IMR-90 (cell line): ENCODE measurements around the gene CNPY1. TPM values are rescaled to one million over a fixed set of nuclear protein-coding genes. Genes with fewer than 3 reads are reported as not detected.

Experiments
- ATAC-seq: fragments of 200-7000 bp; cut with Tn5 transposase; 2 replicates; pipeline ENCODE4 v1.9.1; 2020; ENCODE audit warnings: low read depth, mild to moderate bottlenecking, moderate library complexity
- BruUV-seq: library from RNA; stranded (reverse); fragments of 400-500 nt; replicated peaks from 2 replicates; lab custom pipeline; 2021; lab: Mats Ljungman, UMichigan
- CTCF ChIA-PET: fragments of 300-600 bp; formaldehyde crosslinking; extraction: SDS; loops from one replicate; lab custom pipeline; 2021; ENCODE audit warnings: antibody characterized with exemption; lab: Yijun Ruan, JAX
- POLR2A ChIA-PET: fragments of 300-600 bp; sonication (Branson Sonifier 250); formaldehyde crosslinking; loops from one replicate; lab custom pipeline; 2022; ENCODE audit warnings: antibody characterized with exemption; ENCODE audit not compliant: unreplicated experiment; lab: Charles Lee
- DNase-seq: peaks from one replicate; pipeline ENCODE4 v3.0.0; 2013
- H2AFZ ChIP-seq: replicated peaks from 2 replicates; pipeline ENCODE3; 2013; ENCODE audit warnings: low read length, mild to moderate bottlenecking; ENCODE audit not compliant: poor library complexity
- H2AK5ac ChIP-seq: 2 replicates; pipeline ENCODE4 v1.6.1; 2013; ENCODE audit warnings: low read depth, low read length, inconsistent platforms
- H2AK9ac ChIP-seq: replicated peaks from 2 replicates; pipeline ENCODE3; 2013; ENCODE audit warnings: mild to moderate bottlenecking, low read depth, low read length, moderate library complexity; ENCODE audit not compliant: poor library complexity
- H2BK120ac ChIP-seq: 2 replicates; pipeline ENCODE4 v1.6.1; 2013; ENCODE audit warnings: low read depth, low read length, inconsistent platforms
- H2BK15ac ChIP-seq: 3 replicates; pipeline ENCODE4 v1.6.1; 2013; ENCODE audit warnings: low read depth, low read length, inconsistent platforms
- H2BK20ac ChIP-seq: 2 replicates; pipeline ENCODE4 v1.6.1; 2013; ENCODE audit warnings: low read depth, mild to moderate bottlenecking, inconsistent platforms, low read length, moderate library complexity
- H2BK5ac ChIP-seq: 2 replicates; pipeline ENCODE4 v1.6.1; 2013; ENCODE audit warnings: mild to moderate bottlenecking, low read depth, low read length, inconsistent platforms; ENCODE audit not compliant: poor library complexity, severe bottlenecking
- H3K14ac ChIP-seq: replicated peaks from 2 replicates; pipeline ENCODE4 v1.6.1; 2013; ENCODE audit warnings: low read depth, low read length, inconsistent platforms
- H3K18ac ChIP-seq: 2 replicates; pipeline ENCODE4 v1.6.1; 2013; ENCODE audit warnings: low read depth, low read length, control low read depth
- H3K23ac ChIP-seq: 2 replicates; pipeline ENCODE4 v1.6.1; 2013; ENCODE audit warnings: low read depth, low read length, inconsistent platforms
- H3K27ac ChIP-seq: 2 replicates; pipeline ENCODE4 v1.5.1; 2013; ENCODE audit warnings: mild to moderate bottlenecking, control low read depth, low read length; ENCODE audit not compliant: insufficient read depth
- H3K27me3 ChIP-seq: 2 replicates; pipeline ENCODE4 v1.6.1; 2013; ENCODE audit warnings: low read length; ENCODE audit not compliant: control insufficient read depth, insufficient read depth
- H3K36me3 ChIP-seq: 2 replicates; pipeline ENCODE4 v1.6.1; 2013; ENCODE audit warnings: low read length, mixed read lengths; ENCODE audit not compliant: control insufficient read depth, insufficient read depth
- H3K4ac ChIP-seq: 2 replicates; pipeline ENCODE4 v1.6.1; 2013; ENCODE audit warnings: low read depth, low read length, inconsistent platforms
- H3K4me1 ChIP-seq: 2 replicates; pipeline ENCODE4 v1.6.1; 2013; ENCODE audit warnings: low read length, mixed read lengths; ENCODE audit not compliant: control insufficient read depth, insufficient read depth
- H3K4me2 ChIP-seq: 2 replicates; pipeline ENCODE4 v1.6.1; 2013; ENCODE audit warnings: low read depth, mild to moderate bottlenecking, control low read depth, low read length, moderate library complexity
- H3K4me3 ChIP-seq: 2 replicates; pipeline ENCODE4 v1.5.1; 2013; ENCODE audit warnings: low read depth, mild to moderate bottlenecking, control low read depth, low read length, moderate library complexity; ENCODE audit not compliant: insufficient read depth
- H3K56ac ChIP-seq: 2 replicates; pipeline ENCODE4 v1.6.1; 2013; ENCODE audit warnings: low read length, inconsistent platforms; ENCODE audit not compliant: insufficient read depth; ENCODE audit errors: extremely low read depth
- H3K79me1 ChIP-seq, 2 experiments: 2 replicates each; pipeline ENCODE4 v1.6.1; 2013; ENCODE audit warnings: low read length in 2 of 2, inconsistent platforms in 1 of 2, low read depth in 1 of 2
- H3K9ac ChIP-seq: 2 replicates; pipeline ENCODE4 v1.6.1; 2013; ENCODE audit warnings: low read depth, low read length, control low read depth
- H3K9me1 ChIP-seq: 2 replicates; pipeline ENCODE4 v1.6.1; 2013; ENCODE audit warnings: low read length, inconsistent platforms; ENCODE audit not compliant: insufficient read depth
- H3K9me3 ChIP-seq: 2 replicates; pipeline ENCODE4 v1.6.1; 2013; ENCODE audit warnings: low read length; ENCODE audit not compliant: control insufficient read depth, insufficient read depth
- H4K20me1 ChIP-seq: 2 replicates; pipeline ENCODE4 v1.6.1; 2013; ENCODE audit warnings: low read length, inconsistent platforms; ENCODE audit not compliant: insufficient read depth
- H4K5ac ChIP-seq: 2 replicates; pipeline ENCODE4 v1.6.1; 2013; ENCODE audit warnings: mild to moderate bottlenecking, low read depth, low read length, control low read depth
- H4K8ac ChIP-seq, 2 experiments: 2 replicates each; pipeline ENCODE4 v1.6.1; 2013; ENCODE audit warnings: low read depth in 2 of 2, low read length in 2 of 2, control low read depth in 1 of 2, inconsistent platforms in 1 of 2
- H4K91ac ChIP-seq: 2 replicates; pipeline ENCODE4 v1.6.1; 2013; ENCODE audit warnings: low read depth, low read length, inconsistent platforms; ENCODE audit not compliant: insufficient read depth
- BHLHE40 ChIP-seq: fragments of 150-350 bp; IDR thresholded peaks from 2 replicates; pipeline ENCODE4 v1.6.1; 2016; ENCODE audit warnings: mild to moderate bottlenecking, low read depth, low read length
- CEBPB ChIP-seq: IDR thresholded peaks from 2 replicates; pipeline ENCODE4 v1.6.1; 2012; ENCODE audit warnings: low read depth, low read length, improper control_type of control experiment
- CHD1 ChIP-seq: IDR thresholded peaks from 2 replicates; pipeline ENCODE4 v1.6.1; 2012; ENCODE audit warnings: low read depth, low read length, improper control_type of control experiment
- FOS ChIP-seq: fragments of 150-350 bp; IDR thresholded peaks from 2 replicates; pipeline ENCODE4 v1.6.1; 2016; ENCODE audit warnings: low read depth, low read length
- MAFK ChIP-seq: IDR thresholded peaks from 2 replicates; pipeline ENCODE4 v1.6.1; 2012; ENCODE audit warnings: low read depth, low read length, improper control_type of control experiment
- MAZ ChIP-seq: IDR thresholded peaks from 2 replicates; pipeline ENCODE4 v1.6.1; 2012; ENCODE audit warnings: low read depth, mild to moderate bottlenecking, low read length, improper control_type of control experiment, moderate library complexity, borderline replicate concordance
- MXI1 ChIP-seq: IDR thresholded peaks from 2 replicates; pipeline ENCODE4 v1.6.1; 2012; ENCODE audit warnings: low read depth, mild to moderate bottlenecking, low read length, moderate library complexity, borderline replicate concordance
- NFE2L2 ChIP-seq: fragments of 150-350 bp; IDR thresholded peaks from 2 replicates; pipeline ENCODE4 v1.6.1; 2016; ENCODE audit warnings: low read depth, mild to moderate bottlenecking, low read length
- POLR2A ChIP-seq: IDR thresholded peaks from 2 replicates; pipeline ENCODE4 v1.6.1; 2012; ENCODE audit warnings: mild to moderate bottlenecking, low read depth, low read length
- RAD21 ChIP-seq: IDR thresholded peaks from 2 replicates; pipeline ENCODE4 v1.6.1; 2012; ENCODE audit warnings: low read length, improper control_type of control experiment
- RCOR1 ChIP-seq: IDR thresholded peaks from 2 replicates; pipeline ENCODE4 v1.6.1; 2012; ENCODE audit warnings: mild to moderate bottlenecking, low read length, improper control_type of control experiment; ENCODE audit not compliant: insufficient replicate concordance
- RFX5 ChIP-seq: IDR thresholded peaks from 2 replicates; pipeline ENCODE4 v1.8.0; 2012; ENCODE audit warnings: low read depth, mild to moderate bottlenecking, low read length, moderate library complexity
- SMC3 ChIP-seq: fragments of 150-350 bp; IDR thresholded peaks from 2 replicates; pipeline ENCODE4 v1.6.1; 2016; ENCODE audit warnings: low read depth, mild to moderate bottlenecking, antibody characterized with exemption, low read length, moderate library complexity
- WGBS, 2 experiments: methylation state at CpG; one replicate each; pipeline versions ENCODE4 v1.1.5 to v1.1.7; 2013; ENCODE audit warnings: missing lambda C conversion rate in 2 of 2; ENCODE audit not compliant: insufficient read length in 1 of 2; ENCODE audit errors: extremely low coverage in 2 of 2; 5-methylcytosine and 5-hydroxymethylcytosine counted together
- dilution Hi-C: fragments of 300-500 bp; cut with HindIII; formaldehyde crosslinking; loops from one replicate; pipeline ENCODE4 v1.14.3; 2018; ENCODE audit warnings: low sequenced_read_pairs; ENCODE audit not compliant: unreplicated experiment
- in situ Hi-C: fragments of 300-500 bp; cut with MboI; formaldehyde crosslinking; loops from 3 replicates; pipeline ENCODE4 v1.14.3; 2019; ENCODE audit warnings: low sequenced_read_pairs, inconsistent platforms, mixed read lengths
- intact Hi-C: fragments of 100-400 bp; cut with micrococcal nuclease; formaldehyde crosslinking; loops from 2 replicates; pipeline ENCODE4 v1.10.0; 2022
- polyA plus RNA-seq, 3 experiments: library from polyadenylated mRNA; depleted of rRNA; stranded (reverse); fragments of >200 nt; gene quantifications; 2 replicates each; pipeline ENCODE4 v1.2.3, GENCODE V29; 2012; ENCODE audit warnings: low replicate concordance in 1 of 3
- total RNA-seq: library from RNA; depleted of rRNA; stranded (reverse); fragments of >200 nt; gene quantifications from 2 replicates; pipeline ENCODE4 v1.2.3, GENCODE V29; 2012
- TF ChIP-seq, protein P1 (sequence below): conservative IDR thresholded peaks from 2 replicates; pipeline ENCODE4 v1.5.1; 2012; ENCODE audit warnings: mild to moderate bottlenecking, low read depth, low read length, improper control_type of control experiment
- TF ChIP-seq, protein P2 (sequence below): fragments of 150-350 bp; IDR thresholded peaks from 2 replicates; pipeline ENCODE4 v1.6.1; 2017; ENCODE audit warnings: mild to moderate bottlenecking, antibody characterized with exemption, low read length, low read depth
- TF ChIP-seq, protein P3 (sequence below): fragments of 150-350 bp; IDR thresholded peaks from 2 replicates; pipeline ENCODE4 v1.6.1; 2016; ENCODE audit warnings: low read depth, mild to moderate bottlenecking, low read length, moderate library complexity, borderline replicate concordance

CNPY1 gene
- total and polyA plus RNA-seq, 2 of the 4 experiments (the other 2 are of a cell fraction): not detected

DNA sequence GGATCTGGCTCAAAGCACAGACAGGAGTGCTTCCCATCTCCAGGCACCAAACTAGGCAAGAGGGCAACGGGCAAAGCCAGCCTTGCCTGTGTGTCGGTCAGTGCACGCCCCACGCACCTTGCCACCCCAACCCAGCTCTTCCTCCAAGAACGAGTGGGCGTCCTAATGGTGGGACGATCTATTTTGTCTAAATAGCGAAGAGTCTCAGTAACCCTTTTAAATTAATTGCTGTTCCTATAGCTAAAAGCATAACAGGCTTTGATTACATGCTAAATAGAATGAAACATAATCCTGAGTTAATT lies 76.2 kb downstream of the CNPY1 start:
- CTCF ChIA-PET: no interaction called here
- ATAC-seq (no peak), DNase-seq (no peak)
- Histone ChIP-seq H4K91ac (no peak overlapping the region), H3K36me3 (no peaks in the 10 kb centered on the region), H3K4ac (no peak overlapping the region), H2BK5ac (no peak overlapping the region), H3K9ac (no peak overlapping the region), H4K8ac (no peak overlapping the region), H3K18ac (no peak overlapping the region), H2BK20ac (no peak overlapping the region), H3K56ac (no peak overlapping the region), H4K5ac (no peak overlapping the region), H3K9me3 (no peaks in the 10 kb centered on the region), H2BK15ac (no peak overlapping the region), H3K27me3 (peaks cover 85% of the 10 kb centered on the region), H2AK9ac (no peak overlapping the region), H3K4me1 (no peaks in the 10 kb centered on the region), H4K20me1 (no peaks in the 10 kb centered on the region), H3K4me3 (no peak overlapping the region), H3K23ac (no peak overlapping the region), H2AK5ac (no peak overlapping the region), H3K9me1 (no peaks in the 10 kb centered on the region), H2AFZ (no peak overlapping the region), H2BK120ac (no peak overlapping the region), H3K14ac (no peak overlapping the region), H3K79me1 (no peaks in the 10 kb centered on the region), H3K27ac (no peak overlapping the region), H3K4me2 (no peak overlapping the region)
- BruUV-seq: no TSS peak
- no CpG with 5 or more reads among the region's 8 CpGs for WGBS, 2 experiments
- POLR2A ChIA-PET: no interaction called here
- in situ Hi-C loops: no loop called here
- intact Hi-C loops: no loop called here
- TF ChIP-seq MAZ (no peak), CEBPB (no peak), CHD1 (no peak), SMC3 (no peak), RCOR1 (no peak), RAD21 (no peak), POLR2A (no peak), FOS (no peak), MXI1 (no peak), NFE2L2 (no peak), MAFK (no peak), BHLHE40 (no peak), RFX5 (no peak)
- TF ChIP-seq, protein P1, sequence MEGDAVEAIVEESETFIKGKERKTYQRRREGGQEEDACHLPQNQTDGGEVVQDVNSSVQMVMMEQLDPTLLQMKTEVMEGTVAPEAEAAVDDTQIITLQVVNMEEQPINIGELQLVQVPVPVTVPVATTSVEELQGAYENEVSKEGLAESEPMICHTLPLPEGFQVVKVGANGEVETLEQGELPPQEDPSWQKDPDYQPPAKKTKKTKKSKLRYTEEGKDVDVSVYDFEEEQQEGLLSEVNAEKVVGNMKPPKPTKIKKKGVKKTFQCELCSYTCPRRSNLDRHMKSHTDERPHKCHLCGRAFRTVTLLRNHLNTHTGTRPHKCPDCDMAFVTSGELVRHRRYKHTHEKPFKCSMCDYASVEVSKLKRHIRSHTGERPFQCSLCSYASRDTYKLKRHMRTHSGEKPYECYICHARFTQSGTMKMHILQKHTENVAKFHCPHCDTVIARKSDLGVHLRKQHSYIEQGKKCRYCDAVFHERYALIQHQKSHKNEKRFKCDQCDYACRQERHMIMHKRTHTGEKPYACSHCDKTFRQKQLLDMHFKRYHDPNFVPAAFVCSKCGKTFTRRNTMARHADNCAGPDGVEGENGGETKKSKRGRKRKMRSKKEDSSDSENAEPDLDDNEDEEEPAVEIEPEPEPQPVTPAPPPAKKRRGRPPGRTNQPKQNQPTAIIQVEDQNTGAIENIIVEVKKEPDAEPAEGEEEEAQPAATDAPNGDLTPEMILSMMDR: no peak
- TF ChIP-seq, protein P2, sequence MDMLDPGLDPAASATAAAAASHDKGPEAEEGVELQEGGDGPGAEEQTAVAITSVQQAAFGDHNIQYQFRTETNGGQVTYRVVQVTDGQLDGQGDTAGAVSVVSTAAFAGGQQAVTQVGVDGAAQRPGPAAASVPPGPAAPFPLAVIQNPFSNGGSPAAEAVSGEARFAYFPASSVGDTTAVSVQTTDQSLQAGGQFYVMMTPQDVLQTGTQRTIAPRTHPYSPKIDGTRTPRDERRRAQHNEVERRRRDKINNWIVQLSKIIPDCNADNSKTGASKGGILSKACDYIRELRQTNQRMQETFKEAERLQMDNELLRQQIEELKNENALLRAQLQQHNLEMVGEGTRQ: no peak
- TF ChIP-seq, protein P3, sequence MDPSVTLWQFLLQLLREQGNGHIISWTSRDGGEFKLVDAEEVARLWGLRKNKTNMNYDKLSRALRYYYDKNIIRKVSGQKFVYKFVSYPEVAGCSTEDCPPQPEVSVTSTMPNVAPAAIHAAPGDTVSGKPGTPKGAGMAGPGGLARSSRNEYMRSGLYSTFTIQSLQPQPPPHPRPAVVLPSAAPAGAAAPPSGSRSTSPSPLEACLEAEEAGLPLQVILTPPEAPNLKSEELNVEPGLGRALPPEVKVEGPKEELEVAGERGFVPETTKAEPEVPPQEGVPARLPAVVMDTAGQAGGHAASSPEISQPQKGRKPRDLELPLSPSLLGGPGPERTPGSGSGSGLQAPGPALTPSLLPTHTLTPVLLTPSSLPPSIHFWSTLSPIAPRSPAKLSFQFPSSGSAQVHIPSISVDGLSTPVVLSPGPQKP: no peak
- dilution Hi-C loops: no loop called here
